Cardiac muscle cell (in vitro differentiated cells and primary cell): Measurements from ENCODE around the gene PLEKHO2. TPM values are rescaled to one million over a fixed set of nuclear protein-coding genes. Genes with fewer than 3 reads are reported as not detected.

Experiments
- DNase-seq, 2 donors: peaks; one replicate each; pipeline versions ENCODE4 v3.0.0 to v3.0.0-alpha.2; 2010 to 2017; ENCODE audit warnings: low read depth in 1 of 2, low spot score in 1 of 2
- H3K27ac ChIP-seq: fragments of 200-600 bp; sonication (generic); 2 replicates; pipeline ENCODE4 v1.5.1; 2016
- H3K27me3 ChIP-seq: fragments of 200-600 bp; sonication (generic); 2 replicates; pipeline ENCODE4 v1.6.0; 2016; ENCODE audit warnings: control low read depth
- H3K36me3 ChIP-seq: fragments of 200-600 bp; sonication (generic); 2 replicates; pipeline ENCODE4 v1.5.1; 2016; ENCODE audit warnings: control low read depth
- H3K4me1 ChIP-seq: fragments of 200-600 bp; sonication (generic); 2 replicates; pipeline ENCODE4 v1.8.1; 2017; ENCODE audit warnings: low read depth, mild to moderate bottlenecking, mixed run types
- H3K4me3 ChIP-seq: fragments of 200-600 bp; sonication (generic); 2 replicates; pipeline ENCODE4 v1.5.1; 2016; ENCODE audit warnings: mild to moderate bottlenecking
- H3K9me3 ChIP-seq: fragments of 200-600 bp; sonication (generic); 2 replicates; pipeline ENCODE4 v1.5.1; 2017; ENCODE audit warnings: low read depth, mild to moderate bottlenecking, control low read depth
- polyA plus RNA-seq: library from polyadenylated mRNA; unstranded; fragments of >200 nt; fragmentation: Nextera tagmentation; extraction: Ambion mirVana; gene quantifications from 2 replicates; pipeline ENCODE4 v1.2.1, GENCODE V29; 2016
- total RNA-seq: library from RNA; depleted of rRNA; stranded (reverse); fragments of >200 nt; gene quantifications from 2 replicates; pipeline ENCODE4 v1.2.3, GENCODE V29; 2016
- TF ChIP-seq, protein P1 (sequence below): IDR thresholded peaks from 2 replicates; pipeline ENCODE4 v1.5.1; 2012; ENCODE audit warnings: low read depth, mild to moderate bottlenecking, low read length

The PLEKHO2 gene
- total and polyA plus RNA-seq, 2 experiments from 2014 or later: 9.3 to 9.4 TPM

GRCh38 chr15:64824929-64825430, 16.7 kb upstream of the PLEKHO2 start:
- DNase-seq: no peak
- H3K4me3 ChIP-seq: peak overlapping the region; percentile 67
- H3K36me3 ChIP-seq: no peaks in the 10 kb centered on the region
- H3K27me3 ChIP-seq: no peaks in the 10 kb centered on the region
- H3K4me1 ChIP-seq: no peaks in the 10 kb centered on the region
- H3K9me3 ChIP-seq: no peaks in the 10 kb centered on the region
- TF ChIP-seq, protein P1, sequence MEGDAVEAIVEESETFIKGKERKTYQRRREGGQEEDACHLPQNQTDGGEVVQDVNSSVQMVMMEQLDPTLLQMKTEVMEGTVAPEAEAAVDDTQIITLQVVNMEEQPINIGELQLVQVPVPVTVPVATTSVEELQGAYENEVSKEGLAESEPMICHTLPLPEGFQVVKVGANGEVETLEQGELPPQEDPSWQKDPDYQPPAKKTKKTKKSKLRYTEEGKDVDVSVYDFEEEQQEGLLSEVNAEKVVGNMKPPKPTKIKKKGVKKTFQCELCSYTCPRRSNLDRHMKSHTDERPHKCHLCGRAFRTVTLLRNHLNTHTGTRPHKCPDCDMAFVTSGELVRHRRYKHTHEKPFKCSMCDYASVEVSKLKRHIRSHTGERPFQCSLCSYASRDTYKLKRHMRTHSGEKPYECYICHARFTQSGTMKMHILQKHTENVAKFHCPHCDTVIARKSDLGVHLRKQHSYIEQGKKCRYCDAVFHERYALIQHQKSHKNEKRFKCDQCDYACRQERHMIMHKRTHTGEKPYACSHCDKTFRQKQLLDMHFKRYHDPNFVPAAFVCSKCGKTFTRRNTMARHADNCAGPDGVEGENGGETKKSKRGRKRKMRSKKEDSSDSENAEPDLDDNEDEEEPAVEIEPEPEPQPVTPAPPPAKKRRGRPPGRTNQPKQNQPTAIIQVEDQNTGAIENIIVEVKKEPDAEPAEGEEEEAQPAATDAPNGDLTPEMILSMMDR: no peak
- peak overlapping the region; percentile 68 for H3K27ac ChIP-seq

DNA sequence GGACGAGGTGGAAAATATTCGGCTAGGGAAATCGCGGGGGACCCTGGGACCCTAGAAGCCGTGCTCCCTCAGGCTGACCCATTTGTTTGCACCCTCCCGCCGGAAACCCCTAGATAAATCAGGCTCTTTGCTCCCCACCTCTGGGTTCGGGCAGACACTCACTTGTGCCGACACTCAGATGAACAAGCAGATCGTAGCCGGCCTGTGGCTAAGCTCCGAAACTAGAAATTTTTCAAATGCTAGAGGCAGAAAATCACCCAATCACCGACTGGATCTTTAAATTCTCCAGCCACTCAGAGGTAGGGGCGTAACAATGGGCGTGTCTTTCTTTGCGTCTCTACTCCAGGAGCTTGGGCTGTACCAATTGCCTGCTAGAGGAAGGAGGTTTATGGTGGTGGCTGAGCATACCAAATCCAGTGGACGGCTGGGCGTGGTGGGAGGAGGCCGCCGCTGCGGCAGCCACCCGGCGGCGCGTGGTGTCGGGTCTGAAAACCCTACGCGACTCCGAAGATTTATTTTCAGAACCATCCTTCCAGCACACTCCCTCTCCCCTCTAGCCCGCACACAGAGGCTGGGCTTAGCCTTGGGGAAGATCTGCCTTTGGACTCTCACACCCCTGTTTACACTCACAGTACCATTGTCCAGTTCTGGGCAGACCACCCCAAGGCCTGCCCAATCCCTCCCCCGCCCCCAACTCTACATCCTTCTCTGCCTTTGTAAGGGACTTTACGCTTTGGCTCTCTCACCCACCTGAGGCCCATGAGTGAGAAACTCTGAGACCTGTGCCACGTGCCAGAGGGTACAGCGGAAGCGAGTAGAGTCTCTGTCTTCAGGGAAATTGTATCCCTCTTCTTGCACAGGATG, 16.1 kb upstream of the PLEKHO2 start, which contains the start of gene PIF1:
PIF1 (minus strand) TSS at position 217 of the 864 bp plus-strand sequence. CDS start 1,312 bp downstream, outside the sequence.
- Histone ChIP-seq H3K4me3 (peak within 1 kb of the TSS; percentile 67), H3K27me3 (no peaks in the 10 kb centered on the region), H3K36me3 (no peaks in the 10 kb centered on the region), H3K27ac (peak within 1 kb of the TSS; percentile 91), H3K9me3 (no peaks in the 10 kb centered on the region), H3K4me1 (no peaks in the 10 kb centered on the region)
- TF ChIP-seq, protein P1: no peak
- DNase-seq: peak; percentile 98 to 99

DNA sequence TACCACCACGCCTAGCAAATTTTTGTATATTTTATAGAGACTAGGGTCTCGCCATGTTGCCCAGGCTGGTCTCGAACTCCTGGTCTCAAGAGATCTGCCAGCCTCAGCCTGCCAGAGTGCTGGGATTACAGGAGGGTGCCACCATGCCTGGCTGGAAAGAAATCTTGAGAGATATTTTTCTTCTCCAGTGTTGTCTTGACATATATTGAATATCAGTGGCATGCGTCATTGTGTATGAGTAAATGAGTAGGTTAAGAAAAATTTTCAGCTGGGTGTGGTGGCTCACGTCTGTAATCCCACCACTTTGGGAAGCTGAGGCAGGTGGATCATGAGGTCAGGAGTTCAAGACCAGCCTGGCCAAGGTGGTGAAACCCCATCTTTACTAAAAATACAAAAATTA, 12.7 kb upstream of the PLEKHO2 start:
- DNase-seq: no peak
- TF ChIP-seq, protein P1: no peak
- Histone ChIP-seq H3K36me3 (no peaks in the 10 kb centered on the region), H3K27me3 (no peaks in the 10 kb centered on the region), H3K9me3 (no peaks in the 10 kb centered on the region), H3K27ac (no peak overlapping the region), H3K4me1 (no peaks in the 10 kb centered on the region), H3K4me3 (no peak overlapping the region)

DNA sequence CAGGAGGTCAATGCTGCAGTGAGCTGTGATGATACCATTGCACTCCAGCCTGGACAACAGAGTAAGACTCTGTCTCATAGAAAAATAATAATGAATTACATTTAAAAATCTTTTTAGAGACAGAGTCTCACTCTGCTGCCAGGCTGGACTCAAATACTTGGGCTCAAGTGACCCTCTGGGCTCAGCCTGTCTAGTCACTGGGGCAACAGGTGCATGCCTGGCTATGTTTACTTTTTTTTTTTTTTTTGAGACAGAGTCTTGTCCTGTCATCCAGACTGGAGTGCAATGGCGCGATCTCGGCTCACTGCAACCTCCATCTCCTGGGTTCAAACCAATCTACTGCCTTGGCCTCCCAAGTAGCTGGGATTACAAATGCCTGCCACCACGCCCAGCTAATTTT, 8.0 kb upstream of the PLEKHO2 start:
- no peaks in the 10 kb centered on the region for H3K4me1 ChIP-seq
- no peaks in the 10 kb centered on the region for H3K27me3 ChIP-seq
- H3K4me3 ChIP-seq: no peak overlapping the region
- H3K9me3 ChIP-seq: no peaks in the 10 kb centered on the region
- TF ChIP-seq, protein P1: no peak
- no peak for DNase-seq
- no peaks in the 10 kb centered on the region for H3K36me3 ChIP-seq
- H3K27ac ChIP-seq: no peak overlapping the region

GRCh38 chr15:64836023-64836536, 5.6 kb upstream of the PLEKHO2 start:
- no peak for DNase-seq
- no peaks in the 10 kb centered on the region for H3K27me3 ChIP-seq
- TF ChIP-seq, protein P1: no peak
- no peaks in the 10 kb centered on the region for H3K36me3 ChIP-seq
- H3K9me3 ChIP-seq: no peaks in the 10 kb centered on the region
- no peak overlapping the region for H3K27ac ChIP-seq
- peaks cover 6% of the 10 kb centered on the region for H3K4me1 ChIP-seq
- H3K4me3 ChIP-seq: no peak overlapping the region
